Kidney (tissue), 14 donors: ENCODE data around the gene SLC1A7. TPM values are rescaled to one million over a fixed set of nuclear protein-coding genes. Genes with fewer than 3 reads are reported as not detected.

Source experiments
- DNase-seq, 5 donors: peaks; one replicate each; pipeline ENCODE4 v3.0.0-alpha.2; 2013 to 2020
- FAIRE-seq: peaks from 2 replicates; lab custom pipeline; 2012; peaks lifted over from hg19 to GRCh38; lab: Jason Lieb, UNC
- H3K27ac ChIP-seq, 2 donors: one replicate each; pipeline ENCODE4 v1.7.0; 2013; ENCODE audit warnings: low read depth in 2 of 2, low read length in 2 of 2, inconsistent platforms in 1 of 2
- H3K27me3 ChIP-seq: one replicate; pipeline ENCODE4 v1.7.1; 2013; ENCODE audit warnings: low read length, inconsistent platforms; ENCODE audit not compliant: control insufficient read depth, insufficient read depth
- H3K36me3 ChIP-seq, 3 donors: one replicate each; pipeline versions ENCODE4 v1.7.0 to v1.7.1; 2013; ENCODE audit warnings: low read length in 3 of 3, control low read depth in 1 of 3, inconsistent platforms in 1 of 3; ENCODE audit not compliant: insufficient read depth in 3 of 3, control insufficient read depth in 2 of 3
- H3K4me1 ChIP-seq, 3 donors: one replicate each; pipeline versions ENCODE4 v1.7.0 to v1.7.1; 2013; ENCODE audit warnings: low read length in 3 of 3, inconsistent platforms in 1 of 3, low read depth in 1 of 3; ENCODE audit not compliant: control insufficient read depth in 2 of 3, insufficient read depth in 2 of 3
- H3K4me3 ChIP-seq, 3 donors: one replicate each; pipeline versions ENCODE4 v1.7.0 to v1.8.1; 2013; ENCODE audit warnings: low read length in 3 of 3, control low read depth in 1 of 3, inconsistent platforms in 1 of 3
- H3K9ac ChIP-seq, 3 donors: one replicate each; pipeline versions ENCODE4 v1.7.0 to v1.7.1; 2013; ENCODE audit warnings: low read length in 3 of 3, control low read depth in 1 of 3, inconsistent platforms in 1 of 3
- H3K9me3 ChIP-seq, 3 donors: one replicate each; pipeline versions ENCODE4 v1.7.0 to v1.7.1; 2013; ENCODE audit warnings: low read length in 3 of 3, control low read depth in 1 of 3, inconsistent platforms in 1 of 3; ENCODE audit not compliant: control insufficient read depth in 2 of 3, insufficient read depth in 1 of 3
- intact Hi-C: fragments of 100-400 bp; cut with DNase I; formaldehyde crosslinking; loops from one replicate; pipeline ENCODE4 v1.11.1; 2022
- polyA plus RNA-seq: library from polyadenylated mRNA; stranded (reverse); fragments of 350-450 nt; fragmentation: Illumina TruSeq; extraction: RNeasy Lipid Tissue Mini Kit (QIAGEN cat#74804); gene quantifications from one replicate; pipeline ENCODE4 v1.2.3, GENCODE V29; 2014; ENCODE audit warnings: low read depth, low replicate concordance; ENCODE audit not compliant: insufficient read depth
- total RNA-seq: library from RNA; stranded (reverse); fragmentation: NEBNext Ultra II Directional; extraction: Animal tissue kit (Norgen Biotek cat#: 25700); gene quantifications from one replicate; pipeline ENCODE4 v1.2.1, GENCODE V29; 2021
- TF ChIP-seq, protein P1 (sequence below): IDR thresholded peaks from 3 replicates; pipeline ENCODE4 v1.5.1; 2012; ENCODE audit warnings: mild to moderate bottlenecking, moderate library complexity, borderline replicate concordance; ENCODE audit not compliant: insufficient read depth; ENCODE audit errors: extremely low read depth
- donor health status: control.
- donor health status: control.
- donor health status: control.
- donor health status: control.
- donor health status: control.
- donor health status: DM: yes; HTN: yes; CAD: no.
- donor health status: Normal renal cell carcinoma (clear cell type).

The SLC1A7 gene
- total and polyA plus RNA-seq, 2 donors from 2014 or later: 1.0 TPM; not detected in 1

GRCh38 chr1:53044926-53045325, 97.5 kb downstream of the SLC1A7 start:
- intact Hi-C loops: no loop called here
- Histone ChIP-seq H3K36me3 (peaks cover 2 to 25% (median 17%) of the 10 kb centered on the region in 3 donors), H3K4me3 (no peak overlapping the region), H3K27ac (no peak overlapping the region), H3K9me3 (no peaks in the 10 kb centered on the region), H3K9ac (no peak overlapping the region), H3K4me1 (no peaks in the 10 kb centered on the region), H3K27me3 (no peaks in the 10 kb centered on the region)
- no peak for FAIRE-seq
- DNase-seq: no peak
- TF ChIP-seq, protein P1, sequence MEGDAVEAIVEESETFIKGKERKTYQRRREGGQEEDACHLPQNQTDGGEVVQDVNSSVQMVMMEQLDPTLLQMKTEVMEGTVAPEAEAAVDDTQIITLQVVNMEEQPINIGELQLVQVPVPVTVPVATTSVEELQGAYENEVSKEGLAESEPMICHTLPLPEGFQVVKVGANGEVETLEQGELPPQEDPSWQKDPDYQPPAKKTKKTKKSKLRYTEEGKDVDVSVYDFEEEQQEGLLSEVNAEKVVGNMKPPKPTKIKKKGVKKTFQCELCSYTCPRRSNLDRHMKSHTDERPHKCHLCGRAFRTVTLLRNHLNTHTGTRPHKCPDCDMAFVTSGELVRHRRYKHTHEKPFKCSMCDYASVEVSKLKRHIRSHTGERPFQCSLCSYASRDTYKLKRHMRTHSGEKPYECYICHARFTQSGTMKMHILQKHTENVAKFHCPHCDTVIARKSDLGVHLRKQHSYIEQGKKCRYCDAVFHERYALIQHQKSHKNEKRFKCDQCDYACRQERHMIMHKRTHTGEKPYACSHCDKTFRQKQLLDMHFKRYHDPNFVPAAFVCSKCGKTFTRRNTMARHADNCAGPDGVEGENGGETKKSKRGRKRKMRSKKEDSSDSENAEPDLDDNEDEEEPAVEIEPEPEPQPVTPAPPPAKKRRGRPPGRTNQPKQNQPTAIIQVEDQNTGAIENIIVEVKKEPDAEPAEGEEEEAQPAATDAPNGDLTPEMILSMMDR: no peak

DNA sequence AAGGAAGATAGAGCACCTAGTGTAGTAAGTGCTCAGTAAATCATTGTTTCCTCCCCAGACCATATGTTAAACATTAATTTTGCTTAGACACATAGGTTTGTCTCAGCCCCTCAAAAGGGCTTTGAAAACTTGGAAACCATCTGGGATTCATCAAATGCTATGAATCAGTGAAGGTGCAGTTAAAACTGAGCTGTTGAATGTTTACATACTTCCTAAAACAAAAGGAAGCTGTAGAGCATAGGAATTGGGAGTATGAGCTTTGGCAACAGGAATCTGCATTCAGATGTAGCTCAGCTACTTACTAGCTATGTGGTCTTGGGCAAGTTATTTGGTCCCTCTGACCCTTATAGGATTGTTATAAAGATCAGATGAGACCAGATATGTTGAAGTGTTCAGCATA, 99.2 kb downstream of the SLC1A7 start:
- Histone ChIP-seq H3K27me3 (no peaks in the 10 kb centered on the region), H3K27ac (no peak overlapping the region), H3K4me1 (no peaks in the 10 kb centered on the region), H3K9me3 (no peaks in the 10 kb centered on the region), H3K4me3 (no peak overlapping the region), H3K9ac (no peak overlapping the region), H3K36me3 (peaks cover 2 to 23% (median 20%) of the 10 kb centered on the region in 3 donors)
- DNase-seq: peak in 1 of 5 donors; percentile 53
- TF ChIP-seq, protein P1: no peak
- no peak for FAIRE-seq
- intact Hi-C loops: no loop called here

DNA sequence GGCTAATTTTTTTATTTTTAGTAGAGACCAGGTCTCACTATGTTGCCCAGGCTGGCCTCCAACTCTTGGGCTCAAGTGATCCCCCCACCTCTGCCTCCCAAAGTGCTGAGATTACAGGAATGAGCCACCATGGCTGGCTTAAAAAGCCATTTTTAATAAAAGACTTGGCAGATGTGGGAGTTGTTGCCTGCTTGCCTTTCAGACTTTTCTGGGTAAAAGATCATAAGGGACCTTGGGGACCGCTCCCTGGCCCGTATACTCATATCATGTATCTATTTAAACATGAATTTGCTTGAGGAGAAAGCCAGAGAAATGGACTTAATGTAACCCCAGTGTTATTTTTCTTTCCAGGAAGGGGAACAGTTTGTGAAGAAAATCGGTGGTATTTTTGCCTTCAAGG, 103.9 kb downstream of the SLC1A7 start:
- intact Hi-C loops: no loop called here
- DNase-seq (no peak), FAIRE-seq (no peak)
- no peaks in the 10 kb centered on the region for H3K9me3 ChIP-seq
- no peak overlapping the region for H3K4me3 ChIP-seq
- H3K27me3 ChIP-seq: no peaks in the 10 kb centered on the region
- TF ChIP-seq, protein P1: no peak
- H3K9ac ChIP-seq: no peak overlapping the region
- no peaks in the 10 kb centered on the region for H3K4me1 ChIP-seq
- peaks cover 2 to 17% (median 14%) of the 10 kb centered on the region in 3 donors for H3K36me3 ChIP-seq
- H3K27ac ChIP-seq: no peak overlapping the region

Other genes with a start within 250 kb of the SLC1A7 start
- gene ECHDC2, start 220.9 kb downstream of the SLC1A7 start, total RNA-seq: 149 TPM
- gene ECHDC2, start 220.9 kb downstream of the SLC1A7 start, polyA plus RNA-seq: 223 TPM
- gene SCP2, start 215.4 kb downstream of the SLC1A7 start, total RNA-seq: 168 TPM
- 226 TPM for gene SCP2, start 215.4 kb downstream of the SLC1A7 start, polyA plus RNA-seq
- 8.1 TPM for gene PODN, start 80.4 kb downstream of the SLC1A7 start, total RNA-seq
- gene PODN, start 80.4 kb downstream of the SLC1A7 start, polyA plus RNA-seq: 1.4 TPM
- 24.2 TPM for gene CPT2, start 54.2 kb upstream of the SLC1A7 start, total RNA-seq
- gene CPT2, start 54.2 kb upstream of the SLC1A7 start, polyA plus RNA-seq: 57.7 TPM
- 54.1 TPM for gene CZIB, start 78.0 kb upstream of the SLC1A7 start, total RNA-seq
- gene CZIB, start 78.0 kb upstream of the SLC1A7 start, polyA plus RNA-seq: 76.5 TPM
- gene MAGOH, start 95.9 kb upstream of the SLC1A7 start, total RNA-seq: 39.4 TPM
- gene MAGOH, start 95.9 kb upstream of the SLC1A7 start, polyA plus RNA-seq: 64.6 TPM
- gene LRP8, start 185.4 kb upstream of the SLC1A7 start, total RNA-seq: 6.9 TPM
- 1.4 TPM for gene LRP8, start 185.4 kb upstream of the SLC1A7 start, polyA plus RNA-seq